NT2/D1 (cell line): ENCODE measurements around the gene SLC27A6.
"Not testable (repeated sequence)": the region's sequence is repeated elsewhere in the genome, so short reads cannot be mapped to it uniquely, and the experiment has no call there.

Experiments
- SUZ12 ChIP-seq: IDR thresholded peaks from 2 replicates; pipeline ENCODE4 v1.6.1; 2011; ENCODE audit not compliant: insufficient read length, insufficient read depth; ENCODE audit errors: extremely low read depth
- YY1 ChIP-seq: IDR thresholded peaks from 2 replicates; pipeline ENCODE4 v1.6.1; 2011; ENCODE audit not compliant: insufficient read length, insufficient read depth
- ZNF274 ChIP-seq: IDR thresholded peaks from 2 replicates; pipeline ENCODE4 v1.6.1; 2011; ENCODE audit warnings: mild to moderate bottlenecking, low read depth, low read length

GRCh38 chr5:128943100-128943499 is 22.2 kb upstream of the SLC27A6 start:
- not testable (repeated sequence) for TF ChIP-seq SUZ12, YY1, ZNF274
